Sigmoid colon (tissue), 4 donors: Measurements from ENCODE around the gene PTGES2.

Experiments used
- POLR2A ChIP-seq, 2 donors: fragments of 450-650 bp; IDR thresholded peaks; one replicate each; pipeline ENCODE4 v1.6.1; 2016; ENCODE audit warnings: antibody characterized with exemption in 2 of 2, mild to moderate bottlenecking in 2 of 2, moderate library complexity in 2 of 2
- POLR2AphosphoS5 ChIP-seq, 4 donors: sonication (generic); formaldehyde crosslinking; IDR thresholded peaks; one replicate each; pipeline ENCODE4 v1.6.1; 2017; ENCODE audit warnings: antibody characterized with exemption in 4 of 4
- TF ChIP-seq, protein P1 (sequence below), 4 experiments: fragments of 450-650 bp in 3 of 4; fragments of 200-600 bp in 1 of 4; IDR thresholded peaks; one replicate each; pipeline ENCODE4 v1.5.1; 2016 to 2019; ENCODE audit warnings: antibody characterized with exemption in 4 of 4, mild to moderate bottlenecking in 3 of 4, moderate library complexity in 2 of 4

- TF ChIP-seq, protein P1, sequence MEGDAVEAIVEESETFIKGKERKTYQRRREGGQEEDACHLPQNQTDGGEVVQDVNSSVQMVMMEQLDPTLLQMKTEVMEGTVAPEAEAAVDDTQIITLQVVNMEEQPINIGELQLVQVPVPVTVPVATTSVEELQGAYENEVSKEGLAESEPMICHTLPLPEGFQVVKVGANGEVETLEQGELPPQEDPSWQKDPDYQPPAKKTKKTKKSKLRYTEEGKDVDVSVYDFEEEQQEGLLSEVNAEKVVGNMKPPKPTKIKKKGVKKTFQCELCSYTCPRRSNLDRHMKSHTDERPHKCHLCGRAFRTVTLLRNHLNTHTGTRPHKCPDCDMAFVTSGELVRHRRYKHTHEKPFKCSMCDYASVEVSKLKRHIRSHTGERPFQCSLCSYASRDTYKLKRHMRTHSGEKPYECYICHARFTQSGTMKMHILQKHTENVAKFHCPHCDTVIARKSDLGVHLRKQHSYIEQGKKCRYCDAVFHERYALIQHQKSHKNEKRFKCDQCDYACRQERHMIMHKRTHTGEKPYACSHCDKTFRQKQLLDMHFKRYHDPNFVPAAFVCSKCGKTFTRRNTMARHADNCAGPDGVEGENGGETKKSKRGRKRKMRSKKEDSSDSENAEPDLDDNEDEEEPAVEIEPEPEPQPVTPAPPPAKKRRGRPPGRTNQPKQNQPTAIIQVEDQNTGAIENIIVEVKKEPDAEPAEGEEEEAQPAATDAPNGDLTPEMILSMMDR (IDR thresholded peaks at IDR 0.05), result no peak
- TF ChIP-seq POLR2A (IDR thresholded peaks at IDR 0.05), result no peak
- no peak for TF ChIP-seq POLR2AphosphoS5 (IDR thresholded peaks at IDR 0.05)
Observed at GRCh38 chr9:128101690-128102089, 25.8 kb downstream of the PTGES2 start.
